Activated naive CD4-positive, alpha-beta T cell treated with Interleukin-2 at 50 U/mL for 16 hours (primary cell): ENCODE results near the gene SREBF1.

Source experiments
- DNase-seq: peaks from one replicate; pipeline ENCODE4 v3.0.0-alpha.2; 2020

SREBF1 gene

GRCh38 chr17:17792037-17792550 is 44.7 kb downstream of the SREBF1 start:
- DNase-seq: no peak

DNA sequence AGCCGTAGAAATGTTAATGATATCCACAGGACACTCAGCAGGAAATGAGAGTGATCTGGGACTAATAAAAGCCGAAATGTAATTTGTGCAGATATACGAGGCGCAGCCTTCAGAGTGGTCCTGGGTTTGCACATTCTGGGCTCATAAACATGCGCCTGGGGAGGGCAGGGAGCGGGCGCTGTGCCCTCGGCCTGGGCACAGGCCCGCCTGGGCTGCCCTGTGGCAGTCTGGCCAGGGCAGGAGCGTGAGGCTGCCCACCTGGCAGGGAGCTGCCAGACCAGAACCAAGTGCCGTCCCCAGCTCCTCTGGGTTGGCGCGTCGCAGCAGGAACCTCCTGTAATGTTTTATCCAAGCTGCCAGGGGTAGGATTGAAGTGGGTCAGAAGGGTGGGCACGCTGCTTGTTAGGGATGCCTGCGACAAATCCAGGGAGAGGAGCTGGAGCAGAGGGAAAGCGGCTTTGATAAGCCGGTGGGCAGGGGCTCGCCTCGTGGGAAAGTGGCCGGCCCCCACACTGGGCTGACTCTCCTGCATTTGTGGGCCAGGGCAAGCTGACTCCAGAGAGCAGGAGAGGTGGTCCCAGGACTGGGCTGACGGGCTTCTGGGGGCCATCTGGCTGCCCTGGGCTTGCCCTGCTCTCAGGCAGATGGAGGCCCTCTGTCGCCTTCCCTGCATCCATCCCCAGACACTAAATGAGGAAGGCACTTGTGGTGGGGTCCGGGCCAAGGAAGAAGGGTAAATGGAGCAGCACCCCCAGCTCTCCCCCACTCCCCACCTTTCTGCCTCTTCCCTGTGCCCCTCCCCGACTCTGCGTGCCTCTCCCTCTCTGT is 45.9 kb downstream of the SREBF1 start:
- DNase-seq: no peak

GRCh38 chr17:17789828-17790636 is 46.8 kb downstream of the SREBF1 start:
- DNase-seq: no peak

DNA sequence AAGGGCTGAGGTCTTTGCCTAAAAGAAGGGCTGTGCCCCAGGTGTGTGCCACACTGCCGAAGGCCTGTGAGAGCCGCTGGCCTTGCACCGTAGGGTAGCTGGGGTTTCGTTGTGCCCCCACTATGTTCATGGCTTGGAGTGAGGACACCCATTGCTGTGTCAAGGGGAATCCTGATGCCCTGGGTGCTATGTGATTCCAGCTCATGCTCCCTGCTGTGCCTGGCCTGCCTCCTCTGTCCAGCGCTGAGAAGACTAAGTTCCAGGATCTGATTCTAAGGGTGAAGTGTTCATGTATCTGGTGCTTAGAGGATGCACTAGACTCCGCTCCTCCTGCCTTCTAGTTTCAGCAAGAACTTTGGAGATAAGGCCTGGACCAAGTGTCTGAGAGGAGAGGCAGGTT is 47.4 kb downstream of the SREBF1 start:
- no peak for DNase-seq

DNA sequence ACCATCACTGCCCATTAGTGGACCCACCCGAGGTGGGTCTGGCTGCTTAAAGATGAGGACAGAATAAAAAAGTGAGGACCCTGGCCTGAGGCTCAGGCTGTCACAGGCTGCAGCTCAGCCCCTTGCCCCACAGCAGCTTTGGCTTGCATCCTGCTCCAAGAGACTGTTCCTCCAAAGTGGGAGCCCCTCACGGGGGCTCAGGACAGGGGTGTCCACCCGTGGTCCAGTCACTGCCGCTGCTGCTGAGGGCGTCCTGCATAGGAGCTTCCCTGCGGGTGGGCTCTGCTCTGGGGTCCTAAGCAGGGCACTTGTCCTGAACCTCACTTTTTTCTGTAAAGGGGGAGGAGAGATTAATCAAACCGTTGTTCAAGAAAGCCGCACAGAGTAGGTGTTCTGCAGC is 47.8 kb downstream of the SREBF1 start:
- no peak for DNase-seq

- no peak for DNase-seq
Observed at GRCh38 chr17:17787568-17787967, 49.2 kb downstream of the SREBF1 start.

DNA sequence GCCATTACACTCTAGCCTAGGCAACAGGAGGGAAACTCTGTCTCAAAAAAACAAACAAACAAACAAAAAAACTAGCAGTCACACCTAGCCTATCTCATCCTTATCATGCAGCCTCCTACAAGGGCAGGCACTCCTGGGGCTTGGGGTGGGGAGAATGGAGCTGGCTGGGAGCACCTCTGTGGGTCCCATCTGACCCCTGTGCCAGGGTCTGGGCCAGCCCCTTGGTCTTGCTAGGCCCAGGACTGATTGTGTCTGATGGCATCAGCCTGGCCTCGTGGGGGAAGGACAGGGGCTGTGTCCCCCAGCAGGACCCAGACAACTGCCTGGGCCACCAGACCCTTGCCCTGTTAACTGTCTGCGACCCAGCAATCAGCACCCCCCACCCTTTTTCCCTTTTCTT is 49.8 kb downstream of the SREBF1 start:
- no peak for DNase-seq

DNA sequence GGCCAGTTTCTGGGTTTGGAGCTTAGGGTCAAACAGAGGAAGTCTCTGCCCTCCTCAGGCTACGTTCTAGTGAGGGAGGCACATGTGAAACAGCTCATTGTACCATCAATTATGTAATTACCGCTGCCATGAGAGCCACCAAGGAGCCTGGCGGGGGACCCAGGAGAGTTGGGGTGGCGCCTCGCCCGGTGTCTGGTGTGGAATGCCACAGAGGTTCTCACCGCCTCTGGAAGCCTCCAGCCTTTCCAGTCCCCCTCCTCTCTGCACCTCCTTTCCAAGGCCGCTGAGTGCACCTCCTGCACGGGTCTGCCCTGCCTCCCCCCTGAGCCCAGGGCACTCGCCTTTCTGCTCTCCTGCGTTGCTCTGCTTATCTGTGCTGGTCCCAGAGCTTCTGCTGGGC is 51.4 kb downstream of the SREBF1 start:
- DNase-seq: no peak

DNA sequence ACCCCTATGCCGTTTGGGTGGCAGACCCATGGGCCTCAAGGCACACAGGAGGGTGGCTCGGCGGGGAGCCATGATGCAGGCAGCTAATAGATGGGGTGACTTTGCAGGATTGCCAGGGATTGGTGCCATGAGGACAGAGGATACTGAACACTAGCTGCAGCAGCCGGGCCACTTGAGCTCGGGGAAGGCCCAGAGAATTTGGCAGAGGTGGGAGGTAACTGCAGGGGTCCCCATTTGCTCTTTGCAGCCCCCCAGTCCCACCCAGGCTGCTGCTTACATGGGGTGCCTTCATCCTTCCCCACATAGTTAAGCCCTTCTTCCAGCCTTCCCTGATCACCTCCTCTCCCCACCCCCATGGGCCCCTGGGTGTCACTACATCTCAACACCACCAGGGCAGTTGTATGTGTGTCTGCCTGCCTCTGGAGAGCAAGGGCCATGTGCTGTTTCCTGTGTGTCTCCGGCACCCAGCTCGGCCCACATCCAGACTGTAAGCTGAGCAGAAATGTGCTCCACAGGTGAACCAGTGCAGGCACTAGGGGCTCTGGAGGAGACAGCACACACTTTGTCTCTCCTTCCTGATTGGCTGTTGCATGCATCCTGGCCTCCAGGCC is 52.0 kb downstream of the SREBF1 start:
- DNase-seq: no peak

- DNase-seq: no peak
Observed at GRCh38 chr17:17783825-17784656, 52.7 kb downstream of the SREBF1 start.

DNA sequence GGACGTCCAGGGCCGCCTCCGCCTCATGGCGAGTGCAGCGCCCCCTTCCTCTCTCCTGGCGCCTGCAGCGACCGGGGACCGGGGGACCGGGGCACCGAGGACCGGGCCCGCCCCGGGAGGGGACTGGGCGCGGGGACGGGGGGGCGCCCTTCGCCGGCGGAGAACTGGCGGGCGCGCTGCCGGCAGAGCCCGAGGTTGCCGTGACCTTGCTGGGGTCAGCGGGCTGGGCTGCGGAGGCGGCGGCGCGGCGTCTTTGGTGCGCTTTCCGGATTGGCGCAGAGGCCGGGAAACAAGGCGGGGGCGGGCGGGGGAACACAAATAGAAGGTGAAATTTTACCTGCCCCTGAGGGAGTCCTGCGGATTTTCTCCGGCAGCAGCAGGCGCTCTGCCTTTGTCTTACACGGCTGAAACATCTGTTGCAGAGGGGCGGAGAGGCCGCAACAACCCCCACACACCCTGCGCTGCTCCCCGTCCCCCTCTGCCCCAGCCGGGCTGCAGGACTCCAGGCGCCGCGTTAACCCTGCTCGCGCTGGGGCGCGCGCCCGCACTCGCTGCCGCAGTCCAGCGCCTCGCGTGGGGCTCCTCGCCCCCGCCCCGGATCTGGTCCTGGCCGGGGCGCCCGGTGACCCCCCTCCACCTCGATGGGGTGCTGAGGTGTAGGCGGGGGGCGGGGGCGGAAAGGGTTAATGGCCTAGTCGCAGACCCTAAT is 53.5 kb downstream of the SREBF1 start:
- peak; percentile 57 for DNase-seq

GRCh38 chr17:17782523-17783115 is 54.2 kb downstream of the SREBF1 start:
- no peak for DNase-seq

DNA sequence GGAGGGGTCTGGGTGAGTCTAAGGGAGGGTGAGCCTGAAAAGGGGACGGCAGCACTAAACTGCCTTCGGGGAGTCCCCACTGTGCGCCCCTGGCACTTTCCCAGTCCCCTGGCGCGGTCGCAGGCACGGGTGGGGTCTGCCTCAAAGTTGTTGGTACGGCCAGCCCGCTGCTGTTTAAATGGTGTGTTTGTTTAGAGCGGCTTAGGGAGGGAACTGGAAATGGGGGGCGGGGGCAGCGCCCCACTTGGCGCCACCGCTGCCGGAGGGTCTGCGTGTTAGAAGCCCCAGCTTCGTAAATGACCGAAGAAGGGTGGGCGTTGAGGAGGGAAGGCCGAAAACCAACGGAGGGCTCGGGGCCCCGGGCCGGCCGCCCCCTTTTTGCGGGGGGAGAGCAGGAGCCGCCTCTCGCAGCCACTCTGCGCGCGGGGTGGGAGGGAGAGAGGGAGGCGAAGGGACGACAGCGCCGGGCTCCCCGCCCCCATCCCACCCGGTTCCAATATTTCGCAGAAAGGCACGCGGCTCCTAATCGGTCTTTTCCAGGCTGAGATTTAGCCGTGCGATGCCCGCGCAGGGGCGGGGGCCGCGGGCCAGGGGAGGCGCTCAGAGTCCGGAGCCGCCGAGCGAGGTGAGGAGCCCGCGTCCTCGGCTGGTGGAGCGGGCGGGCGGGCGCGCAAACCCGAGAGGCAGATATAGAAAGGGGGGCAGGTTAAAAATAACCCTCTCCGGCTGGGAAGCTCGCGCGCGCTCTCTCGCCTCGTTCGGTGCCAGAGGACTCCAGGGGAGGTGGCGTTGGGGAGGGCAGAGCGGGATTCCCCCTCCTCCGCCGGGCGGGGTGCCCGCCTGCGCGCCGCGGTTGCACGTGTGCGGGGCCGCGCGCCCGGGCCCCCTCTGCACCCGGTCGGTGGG is 54.9 kb downstream of the SREBF1 start:
- peak; percentile 35 for DNase-seq

DNA sequence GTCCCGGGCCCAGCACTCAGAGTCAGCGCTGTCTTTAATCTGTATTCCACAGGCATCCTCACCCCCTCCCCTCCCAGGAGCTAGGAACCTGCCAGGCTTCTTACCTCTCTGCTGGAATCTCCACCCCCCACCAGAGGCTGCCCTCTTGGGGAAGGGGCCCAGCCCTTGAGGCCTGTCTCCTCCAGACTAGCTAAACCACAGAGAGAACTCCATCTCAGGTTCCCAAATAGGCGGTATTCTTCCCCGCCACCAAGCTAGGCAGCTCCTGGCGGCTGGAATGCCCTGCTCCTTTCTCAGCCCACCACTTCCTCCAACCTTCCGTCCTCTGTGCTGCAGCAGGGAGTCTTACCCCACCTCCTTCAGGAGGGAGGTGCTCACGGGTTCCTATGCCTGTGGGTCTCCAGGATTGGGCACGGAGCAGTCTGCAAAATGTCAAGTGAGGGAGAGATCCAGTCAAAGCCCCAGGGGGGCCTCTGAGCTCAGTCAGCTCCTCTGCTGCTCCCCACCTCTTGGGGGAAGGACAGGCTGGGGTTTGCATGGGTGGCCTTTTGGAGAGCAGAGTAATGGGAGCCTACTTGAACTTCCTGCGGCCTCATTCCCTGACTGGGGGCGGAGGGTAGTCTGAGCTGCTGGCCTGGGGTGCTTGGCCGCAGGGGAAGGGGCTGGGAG is 55.7 kb downstream of the SREBF1 start:
- DNase-seq: no peak

DNA sequence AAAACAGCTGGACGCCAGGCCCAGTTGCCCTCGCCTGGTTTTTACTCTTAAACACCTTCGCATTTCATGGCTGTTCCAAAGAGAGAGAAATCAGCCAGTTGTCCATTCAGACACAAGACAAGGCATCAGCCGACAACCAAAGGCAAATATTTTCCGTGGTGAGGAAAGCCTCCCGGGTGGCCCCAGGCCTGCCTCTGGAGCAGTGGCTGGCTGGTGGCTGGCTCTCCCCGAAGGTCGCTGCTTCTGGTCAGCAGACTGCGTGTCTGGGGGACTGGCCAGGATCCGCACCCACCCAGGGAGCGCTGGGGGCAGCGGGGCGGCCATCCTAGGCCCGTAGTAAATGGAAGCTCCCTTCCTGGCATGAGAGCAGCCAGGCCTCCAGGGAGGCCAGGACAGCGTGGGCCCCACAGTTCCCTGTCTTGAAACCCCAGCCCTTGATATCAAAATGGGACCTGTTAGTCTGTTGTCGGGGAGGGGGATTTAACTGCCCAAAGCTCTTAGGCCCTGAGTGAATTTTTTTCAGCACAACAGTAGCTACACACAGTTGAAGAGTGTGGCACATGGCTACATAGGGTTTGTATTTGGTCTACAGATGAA is 57.7 kb downstream of the SREBF1 start:
- no peak for DNase-seq

DNA sequence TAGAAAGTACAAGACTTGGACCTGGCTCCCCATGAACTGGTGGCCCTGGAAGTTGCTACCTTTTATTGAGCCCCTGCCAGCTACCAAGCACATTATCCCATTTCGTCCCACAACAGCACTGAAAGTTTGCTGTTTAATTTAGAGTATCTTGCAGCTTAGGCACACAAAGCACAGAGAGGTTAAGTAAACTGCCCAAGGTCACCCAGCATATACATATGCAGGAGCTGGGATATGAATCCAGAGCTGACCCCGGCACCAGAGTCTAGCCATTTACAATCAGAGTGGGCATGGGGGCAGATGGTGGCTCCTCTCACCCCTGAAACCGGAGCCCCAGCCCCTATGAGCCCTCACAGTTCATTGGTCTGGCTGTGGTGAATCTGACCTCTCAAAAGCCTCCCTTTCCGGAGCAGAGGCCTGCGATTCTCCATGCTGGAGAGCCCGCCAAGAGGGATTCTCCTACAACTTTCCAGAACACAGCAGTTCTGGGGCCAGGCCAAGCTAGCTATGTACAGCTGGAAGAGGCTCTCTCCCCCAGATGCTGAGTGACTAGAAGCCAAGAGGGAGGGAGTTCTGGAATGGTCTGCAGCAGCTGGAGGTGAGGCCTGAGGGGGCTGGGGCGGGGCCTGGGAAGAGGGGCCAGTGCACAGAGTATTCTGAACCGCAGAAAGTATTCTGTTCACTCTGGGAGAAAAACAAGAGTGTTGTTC is 58.3 kb downstream of the SREBF1 start:
- DNase-seq: no peak

- DNase-seq: no peak
Observed at GRCh38 chr17:17776889-17777288, 59.9 kb downstream of the SREBF1 start.

DNA sequence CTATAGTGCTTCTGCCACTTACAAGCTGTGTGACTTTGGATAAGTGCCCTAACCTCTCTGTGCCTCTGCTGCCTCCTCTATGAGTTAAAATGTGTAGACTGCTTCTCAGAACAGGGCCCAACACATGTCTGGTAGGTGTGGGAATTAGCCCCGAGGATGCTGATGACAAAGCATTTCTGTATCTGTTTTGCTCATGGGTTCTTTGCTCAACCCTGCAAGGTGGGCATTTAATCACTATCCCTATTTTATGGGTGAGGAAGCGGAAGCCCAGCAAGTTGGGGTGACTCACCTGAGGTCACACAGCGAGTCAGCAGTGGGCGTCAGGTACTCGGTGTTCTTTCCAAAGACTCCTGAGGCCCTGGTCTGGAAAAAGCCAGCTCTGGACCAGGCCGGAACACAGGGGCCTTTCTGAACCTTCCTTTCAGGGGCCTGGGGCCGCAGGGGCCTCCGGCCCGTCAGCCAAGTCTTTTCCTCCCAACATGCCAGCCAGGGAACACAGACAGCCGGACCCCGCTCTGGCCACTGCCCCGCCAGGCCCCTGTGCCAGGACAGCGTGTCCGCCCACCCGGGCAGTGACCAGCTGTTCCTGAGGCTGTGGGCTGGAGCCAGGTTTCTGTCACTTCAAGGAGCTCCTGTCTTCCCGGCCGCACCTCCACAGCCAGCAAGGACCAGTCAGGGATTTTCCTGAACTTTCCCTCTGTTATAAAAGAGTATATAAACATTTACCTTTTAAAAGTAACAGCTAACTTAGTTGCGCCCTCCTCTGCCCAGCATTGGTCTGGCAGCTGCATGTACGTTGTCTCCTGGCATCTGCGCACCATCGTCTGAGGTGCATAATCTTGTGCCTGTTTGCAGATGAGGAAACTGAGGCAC is 62.5 kb downstream of the SREBF1 start:
- DNase-seq: no peak
